Heart left ventricle (tissue), 13 donors: ENCODE measurements around the gene RASL10A.

ENCODE experiments used
- CTCF ChIP-seq, 12 donors: fragments of 200-600 bp; sonication (generic) in 4 of 12; IDR thresholded peaks; one replicate each; pipeline versions ENCODE4 v1.5.0 to v1.8.0; 2018 to 2022; ENCODE audit warnings: antibody characterized with exemption in 12 of 12, mild to moderate bottlenecking in 5 of 12
- POLR2A ChIP-seq, 2 donors: fragments of 450-650 bp; IDR thresholded peaks; one replicate each; pipeline ENCODE4 v1.6.1; 2017; ENCODE audit warnings: antibody characterized with exemption in 2 of 2, mild to moderate bottlenecking in 2 of 2, moderate library complexity in 2 of 2
- donor health status: ischemic (EF 13 %, LVEDD 7.1; RV severe dilation, severe dysfunction).
- donor health status: DM: no; HTN: yes; CAD: no.
- donor health status: DM: no; HTN: no; CAD: no.
- donor health status: ischemic (EF 25% LVEDD 6.9; RV normal size, moderate dysfunction).
- donor health status: ischemic (EF 25% LVEDD 5.7; RV mildly dilated, moderate dysfunction).
- donor health status: ischemic (EF 35%, LVEDD 5.7; RV mildly dilated, moderate dysfunction).
- donor health status: nonischemic (EF 11% LVEDD 7.7; RV severe dilation, severe dysfunction).
- donor health status: DM: yes; HTN: yes; CAD: no.
- donor health status: PGD.
- donor health status: ischemic (EF 29% LVEDD 5.4; RV normal size, mild dysfunction).
- donor health status: nonischemic (EF 23%, LVEDD 6.1; RV moderate dilation, normal function).

- TF ChIP-seq POLR2A (IDR thresholded peaks at IDR 0.05) = no peak
- no peak for TF ChIP-seq CTCF (IDR thresholded peaks at IDR 0.05)
These were observed 24.3 kb downstream of the RASL10A start for GRCh38 chr22:29291215-29291614.
